Sigmoid colon (tissue), 7 donors: ENCODE data around the gene CKAP5. TPM values are rescaled to one million over a fixed set of nuclear protein-coding genes. Genes with fewer than 3 reads are reported as not detected.
A peak's percentile ranks its signal among the peaks of the same experiment; 100 is the strongest.

Experiments
- DNase-seq: peaks from one replicate; pipeline ENCODE4 v3.0.0-alpha.2; 2019
- H3K27ac ChIP-seq, 4 donors: fragments of 200-600 bp; sonication (generic); one replicate each; pipeline ENCODE4 v1.5.1; 2016 to 2019; ENCODE audit warnings: mild to moderate bottlenecking in 1 of 4
- H3K27me3 ChIP-seq, 3 donors: fragments of 200-600 bp; sonication (generic); one replicate each; pipeline ENCODE4 v1.5.1; 2019; ENCODE audit warnings: mild to moderate bottlenecking in 1 of 3
- H3K36me3 ChIP-seq, 4 donors: fragments of 200-600 bp; sonication (generic); one replicate each; pipeline ENCODE4 v1.5.1; 2016 to 2019
- H3K4me1 ChIP-seq, 4 donors: fragments of 200-600 bp; sonication (generic); one replicate each; pipeline ENCODE4 v1.5.1; 2017 to 2019
- H3K4me3 ChIP-seq, 4 donors: fragments of 200-600 bp; sonication (generic); one replicate each; pipeline ENCODE4 v1.5.1; 2017 to 2019; ENCODE audit warnings: mild to moderate bottlenecking in 2 of 4, moderate library complexity in 1 of 4
- H3K9me3 ChIP-seq, 4 donors: fragments of 200-600 bp in 3 of 4; sonication (generic) in 3 of 4; one replicate each; pipeline versions ENCODE4 v1.5.1 to v1.6.1; 2013 to 2019
- EP300 ChIP-seq, 4 donors: sonication (generic); formaldehyde crosslinking; IDR thresholded peaks; one replicate each; pipeline ENCODE4 v1.6.1; 2017; ENCODE audit warnings: antibody characterized with exemption in 4 of 4
- POLR2A ChIP-seq, 2 donors: fragments of 450-650 bp; IDR thresholded peaks; one replicate each; pipeline ENCODE4 v1.6.1; 2016; ENCODE audit warnings: antibody characterized with exemption in 2 of 2, mild to moderate bottlenecking in 2 of 2, moderate library complexity in 2 of 2
- POLR2AphosphoS5 ChIP-seq, 4 donors: sonication (generic); formaldehyde crosslinking; IDR thresholded peaks; one replicate each; pipeline ENCODE4 v1.6.1; 2017; ENCODE audit warnings: antibody characterized with exemption in 4 of 4
- WGBS, 2 donors: extraction: QIAGEN DNeasy Blood & Tissue Kit; methylation state at CpG; one replicate each; pipeline ENCODE4 v1.1.7; 2013; 5-methylcytosine and 5-hydroxymethylcytosine counted together
- intact Hi-C: fragments of 100-400 bp; cut with DNase I; formaldehyde crosslinking; loops from one replicate; pipeline ENCODE4 v1.15.1; 2023
- polyA plus RNA-seq, 3 donors: library from polyadenylated mRNA; stranded (reverse); fragments of 200-250 nt; gene quantifications; one replicate each; pipeline ENCODE4 v1.2.3, GENCODE V29; 2013
- total RNA-seq, 4 donors: library from RNA; depleted of rRNA; stranded (reverse); fragments of >200 nt; gene quantifications; one replicate each; pipeline ENCODE4 v1.1.0, GENCODE V29; 2016
- TF ChIP-seq, protein P1 (sequence below), 4 experiments: fragments of 450-650 bp in 3 of 4; fragments of 200-600 bp in 1 of 4; IDR thresholded peaks; one replicate each; pipeline ENCODE4 v1.5.1; 2016 to 2019; ENCODE audit warnings: antibody characterized with exemption in 4 of 4, mild to moderate bottlenecking in 3 of 4, moderate library complexity in 2 of 4
- donor health status: healthy with polysubstance abuse.
- donor health status: Bipolar disorder and iron deficiency.
- donor health status: healthy.

CKAP5 gene
- total and polyA plus RNA-seq, 7 donors = 6.6 to 38.8 (median 27.3) TPM

GRCh38 chr11:46865340-46865739 lies 19.3 kb upstream of the CKAP5 start:
- WGBS, 2 donors = 82 to 87% methylated on average over 2 of the region's 2 CpGs
- DNase-seq = no peak
- TF ChIP-seq, protein P1, sequence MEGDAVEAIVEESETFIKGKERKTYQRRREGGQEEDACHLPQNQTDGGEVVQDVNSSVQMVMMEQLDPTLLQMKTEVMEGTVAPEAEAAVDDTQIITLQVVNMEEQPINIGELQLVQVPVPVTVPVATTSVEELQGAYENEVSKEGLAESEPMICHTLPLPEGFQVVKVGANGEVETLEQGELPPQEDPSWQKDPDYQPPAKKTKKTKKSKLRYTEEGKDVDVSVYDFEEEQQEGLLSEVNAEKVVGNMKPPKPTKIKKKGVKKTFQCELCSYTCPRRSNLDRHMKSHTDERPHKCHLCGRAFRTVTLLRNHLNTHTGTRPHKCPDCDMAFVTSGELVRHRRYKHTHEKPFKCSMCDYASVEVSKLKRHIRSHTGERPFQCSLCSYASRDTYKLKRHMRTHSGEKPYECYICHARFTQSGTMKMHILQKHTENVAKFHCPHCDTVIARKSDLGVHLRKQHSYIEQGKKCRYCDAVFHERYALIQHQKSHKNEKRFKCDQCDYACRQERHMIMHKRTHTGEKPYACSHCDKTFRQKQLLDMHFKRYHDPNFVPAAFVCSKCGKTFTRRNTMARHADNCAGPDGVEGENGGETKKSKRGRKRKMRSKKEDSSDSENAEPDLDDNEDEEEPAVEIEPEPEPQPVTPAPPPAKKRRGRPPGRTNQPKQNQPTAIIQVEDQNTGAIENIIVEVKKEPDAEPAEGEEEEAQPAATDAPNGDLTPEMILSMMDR (IDR thresholded peaks at IDR 0.05) = no peak
- TF ChIP-seq POLR2AphosphoS5 (IDR thresholded peaks at IDR 0.05) (no peak), POLR2A (IDR thresholded peaks at IDR 0.05) (no peak), EP300 (IDR thresholded peaks at IDR 0.05) (no peak)
- H3K4me1 ChIP-seq = peaks cover 0 to 6% (median 3%) of the 10 kb centered on the region in 4 donors
- intact Hi-C loops = no loop called here
- H3K4me3 ChIP-seq = no peak overlapping the region
- H3K36me3 ChIP-seq = peaks cover 0 to 32% (median 7%) of the 10 kb centered on the region in 4 donors
- no peaks in the 10 kb centered on the region for H3K9me3 ChIP-seq
- no peaks in the 10 kb centered on the region for H3K27me3 ChIP-seq
- H3K27ac ChIP-seq = no peak overlapping the region

GRCh38 chr11:46860218-46860617 lies 14.1 kb upstream of the CKAP5 start:
- peaks cover 0 to 15% (median 2%) of the 10 kb centered on the region in 4 donors for H3K36me3 ChIP-seq
- DNase-seq = no peak
- intact Hi-C loops = no loop called here
- no peaks in the 10 kb centered on the region for H3K27me3 ChIP-seq
- peak overlapping the region in 3 of 4 donors; percentile 14 to 48 (median 42) for H3K27ac ChIP-seq
- no peak overlapping the region for H3K4me3 ChIP-seq
- H3K4me1 ChIP-seq = peaks cover 0 to 17% (median 4%) of the 10 kb centered on the region in 4 donors
- TF ChIP-seq POLR2A (IDR thresholded peaks at IDR 0.05) (no peak), POLR2AphosphoS5 (IDR thresholded peaks at IDR 0.05) (no peak), EP300 (IDR thresholded peaks at IDR 0.05) (no peak)
- TF ChIP-seq, protein P1 (IDR thresholded peaks at IDR 0.05) = no peak
- 83 to 92% methylated on average over 4 of the region's 4 CpGs for WGBS, 2 donors
- no peaks in the 10 kb centered on the region for H3K9me3 ChIP-seq

- Histone ChIP-seq H3K9me3 (no peaks in the 10 kb centered on the region), H3K36me3 (peaks cover 0 to 5% (median 2%) of the 10 kb centered on the region in 4 donors), H3K27ac (peak overlapping the region in 2 of 4 donors; percentile 23 to 48), H3K4me1 (peaks cover 0 to 17% (median 4%) of the 10 kb centered on the region in 4 donors), H3K27me3 (no peaks in the 10 kb centered on the region), H3K4me3 (no peak overlapping the region)
- no peak for DNase-seq
- 86 to 92% methylated on average over 12 of the region's 12 CpGs for WGBS, 2 donors
- TF ChIP-seq POLR2AphosphoS5 (IDR thresholded peaks at IDR 0.05) (no peak), POLR2A (IDR thresholded peaks at IDR 0.05) (no peak), EP300 (IDR thresholded peaks at IDR 0.05) (no peak)
- TF ChIP-seq, protein P1 (IDR thresholded peaks at IDR 0.05) = no peak
- intact Hi-C loops = no loop called here
Measured at GRCh38 chr11:46858920-46859546, 13.0 kb upstream of the CKAP5 start.

- no peak for TF ChIP-seq POLR2A (IDR thresholded peaks at IDR 0.05)
- TF ChIP-seq POLR2AphosphoS5 (IDR thresholded peaks at IDR 0.05) = no peak
- TF ChIP-seq EP300 (IDR thresholded peaks at IDR 0.05) = no peak
- TF ChIP-seq, protein P1 (IDR thresholded peaks at IDR 0.05) = no peak
- Histone ChIP-seq H3K4me3 (no peak overlapping the region), H3K27me3 (no peaks in the 10 kb centered on the region), H3K27ac (no peak overlapping the region), H3K9me3 (no peaks in the 10 kb centered on the region), H3K4me1 (peaks cover 0 to 17% (median 4%) of the 10 kb centered on the region in 4 donors), H3K36me3 (peaks cover 0 to under 1% (median 0%) of the 10 kb centered on the region in 4 donors)
- no peak for DNase-seq
- intact Hi-C loops = no loop called here
- 79 to 80% methylated on average over 4 of the region's 4 CpGs for WGBS, 2 donors
Measured at GRCh38 chr11:46857666-46858065, 11.6 kb upstream of the CKAP5 start.
